Nucleus accumbens (tissue), 56 donors: ENCODE measurements around the gene SF1.
A peak's percentile ranks its signal among the peaks of the same experiment; 100 is the strongest.

Source experiments
- DNase-seq, 56 donors: peaks; one replicate each; lab custom pipeline; 2025; lab: John Stamatoyannopoulos, UW

SF1 gene

DNA sequence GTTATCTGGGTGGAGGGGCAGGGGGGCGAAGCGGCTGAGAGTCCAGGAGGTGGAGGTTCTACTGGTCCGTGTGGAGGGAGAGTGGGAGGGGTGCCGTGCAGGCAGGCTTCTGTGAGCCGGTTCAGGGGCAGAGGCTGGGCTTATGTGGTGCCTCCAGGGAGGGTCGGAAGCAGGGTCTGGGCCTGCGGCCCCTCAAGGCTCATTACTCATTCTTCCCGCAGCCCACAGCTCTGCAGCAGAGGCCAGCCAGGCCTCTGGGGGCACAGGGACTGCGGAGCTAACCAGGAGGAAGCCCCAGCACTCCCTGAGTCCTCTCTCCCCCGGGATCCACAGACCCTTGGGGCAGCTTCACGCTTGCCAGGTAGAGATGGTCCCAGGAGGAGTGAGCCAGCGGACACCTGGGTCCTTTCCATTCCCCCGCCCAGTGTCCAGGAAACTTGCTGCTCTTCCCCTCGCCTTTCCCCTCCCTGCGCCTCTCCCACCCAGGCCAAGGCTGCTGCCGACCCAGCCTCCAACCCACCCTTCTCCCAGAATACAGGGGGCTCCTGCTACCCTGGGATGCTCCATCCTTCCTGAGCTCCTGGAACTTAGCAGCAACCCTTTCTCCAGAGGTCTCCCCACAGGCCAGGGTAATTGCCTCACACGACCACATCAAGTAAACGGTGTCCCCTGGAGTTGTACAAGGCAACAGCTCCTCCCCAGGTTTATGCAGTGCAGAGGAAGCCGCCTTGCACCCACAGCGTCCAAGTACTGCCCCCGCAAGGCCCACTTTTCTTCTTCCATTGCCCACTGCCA lies 61.7 kb downstream of the SF1 start:
- DNase-seq: no peak

- DNase-seq: no peak
Measured at GRCh38 chr11:64715756-64716472, 62.4 kb downstream of the SF1 start.

GRCh38 chr11:64715110-64715509 lies 63.2 kb downstream of the SF1 start:
- no peak for DNase-seq

GRCh38 chr11:64714666-64715065 lies 63.7 kb downstream of the SF1 start:
- peak in 6 of 56 donors; percentile 18 to 60 (median 35) for DNase-seq
